OCI-LY7 (cell line): ENCODE measurements around the gene AFF3. TPM values are rescaled to one million over a fixed set of nuclear protein-coding genes. Genes with fewer than 3 reads are reported as not detected.

ENCODE experiments used
- BruUV-seq: library from RNA; stranded (reverse); fragments of 400-500 nt; replicated peaks from 2 replicates; lab custom pipeline; 2021; lab: Mats Ljungman, UMichigan
- CTCF ChIA-PET: fragments of 300-600 bp; sonication (Branson Sonifier 250); formaldehyde crosslinking; loops from one replicate; lab custom pipeline; 2022; ENCODE audit warnings: antibody characterized with exemption; ENCODE audit not compliant: unreplicated experiment; lab: Charles Lee
- POLR2A ChIA-PET: fragments of 300-600 bp; sonication (Branson Sonifier 250); formaldehyde crosslinking; loops from one replicate; lab custom pipeline; 2022; ENCODE audit warnings: antibody characterized with exemption; lab: Charles Lee
- DNase-seq: peaks from one replicate; pipeline ENCODE4 v3.0.0-alpha.2; 2015; ENCODE audit warnings: low spot score
- H2AFZ ChIP-seq: fragments of 200-600 bp; sonication (generic), shearing (Covaris generic); 2 replicates; pipeline ENCODE4 v1.6.1; 2014; ENCODE audit warnings: mild to moderate bottlenecking, antibody characterized with exemption, low read length, moderate library complexity
- H3K27ac ChIP-seq: fragments of 200-600 bp; sonication (generic); 2 replicates; pipeline ENCODE4 v1.5.1; 2014; ENCODE audit warnings: mixed run types, low read depth, mild to moderate bottlenecking, moderate library complexity, low read length, inconsistent platforms; ENCODE audit not compliant: poor library complexity, severe bottlenecking
- H3K36me3 ChIP-seq: fragments of 200-600 bp; sonication (generic); 2 replicates; pipeline ENCODE4 v1.6.1; 2014; ENCODE audit warnings: mild to moderate bottlenecking, antibody characterized with exemption, low read length, moderate library complexity, mixed read lengths; ENCODE audit not compliant: insufficient read depth
- H3K4me1 ChIP-seq: fragments of 200-600 bp; sonication (generic); 2 replicates; pipeline ENCODE4 v1.5.1; 2014; ENCODE audit warnings: mild to moderate bottlenecking, low read length; ENCODE audit not compliant: insufficient read depth, poor library complexity, severe bottlenecking
- H3K4me2 ChIP-seq: fragments of 200-600 bp; sonication (generic); 2 replicates; pipeline ENCODE4 v1.6.1; 2014; ENCODE audit warnings: mild to moderate bottlenecking, low read length
- H3K4me3 ChIP-seq: fragments of 200-600 bp; sonication (generic); 2 replicates; pipeline ENCODE4 v1.5.1; 2014; ENCODE audit warnings: mild to moderate bottlenecking, low read depth, low read length; ENCODE audit not compliant: poor library complexity, severe bottlenecking
- H3K79me2 ChIP-seq: fragments of 200-600 bp; sonication (generic); 2 replicates; pipeline ENCODE4 v1.6.1; 2016; ENCODE audit warnings: low read depth, mild to moderate bottlenecking, low read length, moderate library complexity, mixed read lengths; ENCODE audit not compliant: insufficient read depth
- H3K9me2 ChIP-seq: fragments of 200-600 bp; sonication (generic); 2 replicates; pipeline ENCODE4 v1.6.1; 2016; ENCODE audit warnings: mild to moderate bottlenecking, low read length, mixed read lengths; ENCODE audit not compliant: insufficient read depth
- H3K9me3 ChIP-seq: fragments of 200-600 bp; sonication (generic); 2 replicates; pipeline ENCODE4 v1.6.1; 2014; ENCODE audit warnings: mild to moderate bottlenecking, mixed run types, low read length, mixed read lengths
- H4K20me1 ChIP-seq: fragments of 200-600 bp; sonication (generic); 2 replicates; pipeline ENCODE4 v1.6.1; 2014; ENCODE audit warnings: mild to moderate bottlenecking, antibody characterized with exemption, low read length, moderate library complexity, mixed read lengths; ENCODE audit not compliant: insufficient read depth
- EZH2phosphoT487 ChIP-seq: fragments of 200-600 bp; sonication (generic); IDR thresholded peaks from 2 replicates; pipeline ENCODE4 v1.6.1; 2018; ENCODE audit warnings: low read depth, borderline replicate concordance, mild to moderate bottlenecking, mixed run types, antibody characterized with exemption, low read length, moderate library complexity, mixed read lengths
- intact Hi-C: fragments of 100-400 bp; cut with micrococcal nuclease; formaldehyde crosslinking; loops from one replicate; pipeline ENCODE4 v1.10.0; 2022; ENCODE audit not compliant: unreplicated experiment
- total RNA-seq, 2 experiments: library from RNA; depleted of rRNA in 1 of 2; stranded (reverse); fragments of >200 nt in 1 of 2; shearing (Covaris generic) in 1 of 2; gene quantifications; 2 replicates each; pipeline ENCODE4 v1.2.3, GENCODE V29; 2014 to 2022
- TF ChIP-seq, protein P1 (sequence below): fragments of 200-600 bp; sonication (generic); conservative IDR thresholded peaks from 2 replicates; pipeline ENCODE4 v1.5.1; 2014; ENCODE audit warnings: mild to moderate bottlenecking, antibody characterized with exemption, low read length, moderate library complexity, mixed read lengths

Gene AFF3
- total RNA-seq, 2 experiments from 2014 or later: 131 to 133 TPM

DNA sequence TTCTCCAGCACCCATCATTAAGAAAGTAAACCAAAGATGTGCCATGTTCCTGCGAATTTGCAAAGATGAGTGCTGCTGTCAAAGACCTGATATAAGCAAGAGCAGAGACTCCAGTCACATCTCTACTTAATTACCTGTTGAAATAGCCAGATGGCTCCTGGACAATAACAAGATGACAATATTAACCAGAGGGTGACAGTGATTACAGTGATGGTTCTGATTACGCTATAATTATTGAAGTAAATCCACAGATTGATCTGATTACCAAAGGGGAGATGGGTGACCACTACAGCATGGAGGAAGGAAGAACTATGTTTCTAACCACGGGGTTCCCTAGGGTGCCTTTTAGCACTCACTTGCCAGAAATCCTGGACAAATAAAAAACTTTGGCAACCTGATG lies 36.5 kb upstream of the AFF3 start:
- Histone ChIP-seq H3K4me1 (peaks cover 8% of the 10 kb centered on the region), H3K79me2 (no peaks in the 10 kb centered on the region), H3K9me2 (no peaks in the 10 kb centered on the region), H3K4me2 (no peak overlapping the region), H3K4me3 (no peak overlapping the region), H3K36me3 (no peaks in the 10 kb centered on the region), H3K9me3 (0 out of 2 replicates have a peak, but pooled peaks cover 5% of the 10 kb centered on the region), H3K27ac (no peak overlapping the region), H4K20me1 (no peaks in the 10 kb centered on the region), H2AFZ (peak overlapping the region; percentile 60; the same call in 1 of the 2 replicates)
- BruUV-seq: no TSS peak
- CTCF ChIA-PET: no interaction called here
- intact Hi-C loops: loop anchor here (2.0 kb wide), 1 partner anchor 64 kb away; no protein-coding TSS in a partner anchor
- no peak for DNase-seq
- POLR2A ChIA-PET: no interaction called here
- TF ChIP-seq, protein P1, sequence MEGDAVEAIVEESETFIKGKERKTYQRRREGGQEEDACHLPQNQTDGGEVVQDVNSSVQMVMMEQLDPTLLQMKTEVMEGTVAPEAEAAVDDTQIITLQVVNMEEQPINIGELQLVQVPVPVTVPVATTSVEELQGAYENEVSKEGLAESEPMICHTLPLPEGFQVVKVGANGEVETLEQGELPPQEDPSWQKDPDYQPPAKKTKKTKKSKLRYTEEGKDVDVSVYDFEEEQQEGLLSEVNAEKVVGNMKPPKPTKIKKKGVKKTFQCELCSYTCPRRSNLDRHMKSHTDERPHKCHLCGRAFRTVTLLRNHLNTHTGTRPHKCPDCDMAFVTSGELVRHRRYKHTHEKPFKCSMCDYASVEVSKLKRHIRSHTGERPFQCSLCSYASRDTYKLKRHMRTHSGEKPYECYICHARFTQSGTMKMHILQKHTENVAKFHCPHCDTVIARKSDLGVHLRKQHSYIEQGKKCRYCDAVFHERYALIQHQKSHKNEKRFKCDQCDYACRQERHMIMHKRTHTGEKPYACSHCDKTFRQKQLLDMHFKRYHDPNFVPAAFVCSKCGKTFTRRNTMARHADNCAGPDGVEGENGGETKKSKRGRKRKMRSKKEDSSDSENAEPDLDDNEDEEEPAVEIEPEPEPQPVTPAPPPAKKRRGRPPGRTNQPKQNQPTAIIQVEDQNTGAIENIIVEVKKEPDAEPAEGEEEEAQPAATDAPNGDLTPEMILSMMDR: no peak
- TF ChIP-seq EZH2phosphoT487: no peak

DNA sequence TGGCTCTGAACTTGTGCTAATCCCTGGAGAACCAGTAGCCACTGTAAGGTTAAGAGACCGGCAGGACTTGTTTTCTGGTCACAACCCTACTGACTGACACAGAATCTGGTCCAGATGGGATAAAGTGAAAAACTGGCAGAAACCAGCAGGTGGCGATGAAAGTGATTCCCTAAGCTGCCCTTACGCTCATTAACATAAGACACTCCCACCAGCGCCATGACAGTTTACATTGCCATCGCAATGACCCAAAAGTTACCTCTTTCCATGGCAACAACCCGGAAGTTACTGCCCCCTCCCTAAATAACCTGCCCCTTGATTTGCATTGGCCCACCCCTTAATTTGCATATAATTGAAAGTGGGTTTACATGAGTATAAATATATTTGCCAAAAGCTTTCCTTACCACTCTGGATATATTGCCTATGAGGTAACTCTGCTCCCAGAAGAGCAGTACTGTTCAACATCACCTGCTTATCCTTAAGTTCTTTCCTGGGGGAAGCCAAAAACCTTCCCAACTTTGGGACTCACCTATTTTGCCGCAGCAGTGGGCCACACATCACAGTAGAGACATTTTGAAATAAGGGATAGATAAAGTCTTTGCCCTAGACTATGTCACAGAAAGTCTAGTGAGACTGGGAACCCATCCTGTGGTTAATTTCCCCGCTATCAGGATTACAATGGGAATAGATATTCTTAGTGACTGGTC lies 35.8 kb upstream of the AFF3 start:
- intact Hi-C loops: loop anchor here (2.0 kb wide), 1 partner anchor 65 kb away; no protein-coding TSS in a partner anchor
- Histone ChIP-seq H3K36me3 (no peaks in the 10 kb centered on the region), H3K79me2 (no peaks in the 10 kb centered on the region), H3K4me2 (peak overlapping the region; percentile 17; the same call in 1 of the 2 replicates), H2AFZ (peak overlapping the region; percentile 60; the same call in 1 of the 2 replicates), H3K27ac (no peak overlapping the region), H3K4me3 (peak overlapping the region; percentile 22), H3K9me2 (no peaks in the 10 kb centered on the region), H3K9me3 (0 out of 2 replicates have a peak, but pooled peaks cover 5% of the 10 kb centered on the region), H3K4me1 (peaks cover 11% of the 10 kb centered on the region), H4K20me1 (no peaks in the 10 kb centered on the region)
- peak; percentile 90 for DNase-seq
- BruUV-seq: no TSS peak
- ChIA-PET CTCF (no interaction called here), POLR2A (no interaction called here)
- TF ChIP-seq, protein P1: peak; percentile 84
- no peak for TF ChIP-seq EZH2phosphoT487

DNA sequence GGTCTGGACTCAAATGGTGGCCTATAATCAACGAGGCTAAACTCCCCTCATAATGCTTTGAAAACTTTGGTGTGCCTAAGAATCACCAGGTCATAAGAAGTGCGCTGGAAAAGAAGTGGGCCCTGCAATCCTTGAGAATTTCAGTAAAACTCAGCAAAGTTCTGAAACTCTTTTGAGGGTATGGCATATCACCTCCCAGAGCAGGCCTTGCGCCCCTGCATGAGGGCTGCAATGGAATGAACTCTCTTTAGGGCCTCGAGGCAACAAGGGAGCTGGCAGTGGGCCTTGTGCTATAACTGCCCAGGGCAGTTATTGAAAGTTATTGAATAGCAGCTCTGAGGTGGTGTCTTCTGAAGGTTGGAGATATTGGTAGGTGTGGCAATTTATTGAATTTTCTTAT lies 34.5 kb upstream of the AFF3 start:
- intact Hi-C loops: no loop called here
- no peak for TF ChIP-seq EZH2phosphoT487
- TF ChIP-seq, protein P1: no peak
- no peak overlapping the region for H3K4me2 ChIP-seq
- no peak overlapping the region for H2AFZ ChIP-seq
- no peak overlapping the region for H3K4me3 ChIP-seq
- no peak overlapping the region for H3K27ac ChIP-seq
- H4K20me1 ChIP-seq: no peaks in the 10 kb centered on the region
- H3K9me2 ChIP-seq: no peaks in the 10 kb centered on the region
- ChIA-PET CTCF (no interaction called here), POLR2A (no interaction called here)
- no peaks in the 10 kb centered on the region for H3K36me3 ChIP-seq
- no TSS peak for BruUV-seq
- H3K79me2 ChIP-seq: no peaks in the 10 kb centered on the region
- 0 out of 2 replicates have a peak, but pooled peaks cover 5% of the 10 kb centered on the region for H3K9me3 ChIP-seq
- H3K4me1 ChIP-seq: peaks cover 11% of the 10 kb centered on the region
- no peak for DNase-seq
